Neural progenitor cell (in vitro differentiated cells): Measurements from ENCODE around the gene TMEM179. TPM values are rescaled to one million over a fixed set of nuclear protein-coding genes. Genes with fewer than 3 reads are reported as not detected.

Experiments used
- DNase-seq: peaks from one replicate; pipeline ENCODE4 v3.0.0-alpha.2; 2016; ENCODE audit warnings: low spot score
- H2AFZ ChIP-seq: fragments of 200-600 bp; sonication (generic); replicated peaks from 2 replicates; pipeline ENCODE4 v1.6.1; 2016; ENCODE audit warnings: antibody characterized with exemption
- H3F3A ChIP-seq: fragments of 200-600 bp; sonication (generic); 2 replicates; pipeline ENCODE4 v1.6.1; 2016; ENCODE audit warnings: antibody characterized with exemption, low read depth
- H3K27ac ChIP-seq: fragments of 200-600 bp; sonication (generic); 2 replicates; pipeline ENCODE4 v1.5.1; 2016; ENCODE audit warnings: mild to moderate bottlenecking
- H3K27me3 ChIP-seq: fragments of 200-600 bp; sonication (generic); 2 replicates; pipeline ENCODE4 v1.6.1; 2016; ENCODE audit warnings: mild to moderate bottlenecking, moderate library complexity
- H3K36me3 ChIP-seq: fragments of 200-600 bp; sonication (generic); 2 replicates; pipeline ENCODE4 v1.5.1; 2016
- H3K4me1 ChIP-seq: fragments of 200-600 bp; sonication (generic); 2 replicates; pipeline ENCODE4 v1.6.1; 2016; ENCODE audit warnings: mixed run types
- H3K4me2 ChIP-seq: fragments of 200-600 bp; sonication (generic); 2 replicates; pipeline ENCODE4 v1.6.1; 2016
- H3K4me3 ChIP-seq: fragments of 200-600 bp; sonication (generic); 2 replicates; pipeline ENCODE4 v1.5.1; 2016
- H3K79me2 ChIP-seq: fragments of 200-600 bp; sonication (generic); 2 replicates; pipeline ENCODE4 v1.6.1; 2016; ENCODE audit warnings: low read depth
- H3K9ac ChIP-seq: fragments of 200-600 bp; sonication (generic); 2 replicates; pipeline ENCODE4 v1.6.1; 2016
- H3K9me3 ChIP-seq: fragments of 200-600 bp; sonication (generic); 2 replicates; pipeline ENCODE4 v1.5.1; 2016; ENCODE audit warnings: low read depth
- H4K20me1 ChIP-seq: fragments of 200-600 bp; sonication (generic); 2 replicates; pipeline ENCODE4 v1.6.1; 2016; ENCODE audit warnings: low read depth
- H3K27ac Mint-ChIP-seq: 3 replicates; pipeline ENCODE4 v1.8.0; 2021; ENCODE audit warnings: mixed read lengths
- H3K27me3 Mint-ChIP-seq: 2 replicates; pipeline ENCODE4 v1.8.0; 2022; ENCODE audit warnings: low read depth, mild to moderate bottlenecking, inconsistent platforms, moderate library complexity, mixed read lengths; ENCODE audit not compliant: insufficient read depth
- H3K36me3 Mint-ChIP-seq: 3 replicates; pipeline ENCODE4 v1.8.0; 2021; ENCODE audit warnings: mixed read lengths
- H3K4me1 Mint-ChIP-seq: 3 replicates; pipeline ENCODE4 v1.8.0; 2021; ENCODE audit warnings: mixed read lengths
- H3K4me3 Mint-ChIP-seq: 3 replicates; pipeline ENCODE4 v1.8.0; 2021; ENCODE audit warnings: mild to moderate bottlenecking, moderate library complexity, mixed read lengths
- H3K9me3 Mint-ChIP-seq: 3 replicates; pipeline ENCODE4 v1.8.0; 2020; ENCODE audit warnings: mixed read lengths
- CTCF ChIP-seq: fragments of 200-600 bp; sonication (generic); IDR thresholded peaks from 2 replicates; pipeline ENCODE4 v1.5.1; 2017; ENCODE audit warnings: antibody characterized with exemption, mild to moderate bottlenecking
- EZH2 ChIP-seq: fragments of 200-600 bp; sonication (generic); IDR thresholded peaks from 2 replicates; pipeline ENCODE4 v1.6.1; 2017; ENCODE audit warnings: antibody characterized with exemption, mild to moderate bottlenecking, moderate library complexity
- EZH2phosphoT487 ChIP-seq: fragments of 200-600 bp; sonication (generic); IDR thresholded peaks from 2 replicates; pipeline ENCODE4 v1.6.1; 2017; ENCODE audit warnings: antibody characterized with exemption
- total RNA-seq: library from RNA; depleted of rRNA; stranded (reverse); fragments of >200 nt; gene quantifications from 2 replicates; pipeline ENCODE4 v1.2.3, GENCODE V29; 2015; ENCODE audit warnings: low replicate concordance

The TMEM179 gene
- total RNA-seq, 1 donor from 2014 or later = 0.77 TPM

- no peaks in the 10 kb centered on the region for H3F3A ChIP-seq
- DNase-seq = no peak
- H3K27ac Mint-ChIP-seq = no peak overlapping the region
- H3K4me1 ChIP-seq = peaks cover 7% of the 10 kb centered on the region
- H3K27me3 Mint-ChIP-seq = peaks cover 15% of the 10 kb centered on the region
- H2AFZ ChIP-seq = no peak overlapping the region
- H3K27me3 ChIP-seq = no peaks in the 10 kb centered on the region
- H3K79me2 ChIP-seq = no peaks in the 10 kb centered on the region
- H3K4me1 Mint-ChIP-seq = peaks cover 19% of the 10 kb centered on the region
- no peak overlapping the region for H3K27ac ChIP-seq
- H3K36me3 Mint-ChIP-seq = no peaks in the 10 kb centered on the region
- no peaks in the 10 kb centered on the region for H3K9me3 Mint-ChIP-seq
- TF ChIP-seq EZH2 (no peak), CTCF (no peak), EZH2phosphoT487 (no peak)
- H4K20me1 ChIP-seq = no peaks in the 10 kb centered on the region
- H3K9me3 ChIP-seq = no peaks in the 10 kb centered on the region
- no peak overlapping the region for H3K9ac ChIP-seq
- H3K4me3 ChIP-seq = no peak overlapping the region
- no peaks in the 10 kb centered on the region for H3K36me3 ChIP-seq
- no peak overlapping the region for H3K4me3 Mint-ChIP-seq
- H3K4me2 ChIP-seq = no peak overlapping the region
These were observed 37.2 kb downstream of the TMEM179 start for GRCh38 chr14:104567141-104567956.

GRCh38 chr14:104564744-104565679 lies 39.6 kb downstream of the TMEM179 start:
- no peak overlapping the region for H3K27ac Mint-ChIP-seq
- no peak overlapping the region for H3K27ac ChIP-seq
- peaks cover 12% of the 10 kb centered on the region for H3K4me1 Mint-ChIP-seq
- H3K27me3 Mint-ChIP-seq = peaks cover 20% of the 10 kb centered on the region
- no peaks in the 10 kb centered on the region for H3K27me3 ChIP-seq
- no peak overlapping the region for H2AFZ ChIP-seq
- TF ChIP-seq EZH2 = no peak
- TF ChIP-seq EZH2phosphoT487 = no peak
- TF ChIP-seq CTCF = no peak
- no peaks in the 10 kb centered on the region for H4K20me1 ChIP-seq
- no peak overlapping the region for H3K4me3 ChIP-seq
- no peaks in the 10 kb centered on the region for H3F3A ChIP-seq
- H3K9ac ChIP-seq = no peak overlapping the region
- no peaks in the 10 kb centered on the region for H3K36me3 ChIP-seq
- H3K4me1 ChIP-seq = peaks cover 7% of the 10 kb centered on the region
- H3K36me3 Mint-ChIP-seq = no peaks in the 10 kb centered on the region
- H3K79me2 ChIP-seq = no peaks in the 10 kb centered on the region
- H3K4me3 Mint-ChIP-seq = no peak overlapping the region
- peaks cover 2% of the 10 kb centered on the region for H3K9me3 Mint-ChIP-seq
- H3K9me3 ChIP-seq = no peaks in the 10 kb centered on the region
- DNase-seq = no peak
- H3K4me2 ChIP-seq = no peak overlapping the region

- Histone ChIP-seq H3F3A (no peaks in the 10 kb centered on the region), H3K9me3 (no peaks in the 10 kb centered on the region), H3K36me3 (no peaks in the 10 kb centered on the region), H3K4me3 (no peak overlapping the region), H3K27ac (no peak overlapping the region), H3K4me2 (no peak overlapping the region), H3K79me2 (no peaks in the 10 kb centered on the region), H2AFZ (peak overlapping the region; percentile 37), H4K20me1 (no peaks in the 10 kb centered on the region), H3K4me1 (peaks cover 7% of the 10 kb centered on the region), H3K27me3 (no peaks in the 10 kb centered on the region), H3K9ac (no peak overlapping the region)
- peaks cover 2% of the 10 kb centered on the region for H3K9me3 Mint-ChIP-seq
- no peak overlapping the region for H3K4me3 Mint-ChIP-seq
- H3K4me1 Mint-ChIP-seq = peaks cover 9% of the 10 kb centered on the region
- DNase-seq = peak; percentile 89
- peak; percentile 90 for TF ChIP-seq CTCF
- TF ChIP-seq EZH2phosphoT487 = no peak
- H3K27ac Mint-ChIP-seq = no peak overlapping the region
- H3K27me3 Mint-ChIP-seq = peaks cover 15% of the 10 kb centered on the region
- H3K36me3 Mint-ChIP-seq = no peaks in the 10 kb centered on the region
These were observed 40.6 kb downstream of the TMEM179 start for GRCh38 chr14:104563742-104564615.
